HG03571 (cell line): ENCODE data around the gene KLK13.
A peak's percentile ranks its signal among the peaks of the same experiment; 100 is the strongest.

Source experiments
- ATAC-seq: cut with Tn5 transposase; IDR thresholded peaks from one replicate; pipeline ENCODE4 v1.9.1; 2021; ENCODE audit not compliant: unreplicated experiment

KLK13 gene

GRCh38 chr19:51064534-51065220, at the start of gene KLK13:
TSS of gene KLK13 (minus strand) at chr19:51065092. CDS start at chr19:51065067, 25 bp downstream.
- ATAC-seq = no peak

- no peak for ATAC-seq
These were observed 49.3 kb upstream of the KLK13 start for GRCh38 chr19:51114087-51114729.

DNA sequence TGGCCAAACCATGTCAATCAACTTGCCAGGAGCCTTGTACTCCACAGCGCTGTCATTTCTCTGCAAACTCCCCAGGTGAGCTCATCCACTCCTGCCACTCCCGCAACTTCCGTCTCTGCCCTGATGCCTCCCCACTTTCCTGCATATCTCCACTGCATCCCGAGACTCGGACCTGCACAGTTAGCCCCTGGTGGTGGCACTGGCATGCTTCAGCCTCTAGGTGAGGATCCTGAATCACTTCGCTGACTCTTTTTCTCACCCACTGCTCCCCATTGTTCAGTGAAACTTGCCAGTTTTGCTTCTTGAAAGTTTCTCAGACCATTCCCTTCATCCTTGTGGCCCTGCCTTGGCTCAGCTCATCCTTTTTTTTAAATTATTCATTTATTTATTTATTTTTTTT, 46.7 kb upstream of the KLK13 start:
- no peak for ATAC-seq

DNA sequence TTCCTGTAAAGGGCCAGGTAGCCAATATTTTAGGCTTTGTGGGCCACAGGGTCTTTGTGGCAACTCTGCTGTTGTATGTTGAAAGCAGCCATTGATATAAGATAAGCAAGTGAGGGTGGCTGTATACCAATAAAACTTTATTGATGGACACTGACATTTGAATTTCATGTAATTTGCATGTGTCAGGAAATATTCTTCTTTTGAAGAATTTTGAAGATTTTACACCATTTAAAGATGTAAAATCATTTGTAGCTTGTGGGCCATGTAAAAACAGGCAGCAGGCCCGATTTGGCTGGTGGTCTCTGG, 45.7 kb upstream of the KLK13 start:
- ATAC-seq = no peak

- peak; percentile 11 for ATAC-seq
These were observed 43.9 kb upstream of the KLK13 start for GRCh38 chr19:51108805-51109146.

- peak; percentile 91 for ATAC-seq
These were observed 43.3 kb upstream of the KLK13 start, which contains the start of gene CTU1 for GRCh38 chr19:51108066-51108804. TSS of gene CTU1 (minus strand) at chr19:51108409. CDS start at chr19:51104569, 3,840 bp downstream.

DNA sequence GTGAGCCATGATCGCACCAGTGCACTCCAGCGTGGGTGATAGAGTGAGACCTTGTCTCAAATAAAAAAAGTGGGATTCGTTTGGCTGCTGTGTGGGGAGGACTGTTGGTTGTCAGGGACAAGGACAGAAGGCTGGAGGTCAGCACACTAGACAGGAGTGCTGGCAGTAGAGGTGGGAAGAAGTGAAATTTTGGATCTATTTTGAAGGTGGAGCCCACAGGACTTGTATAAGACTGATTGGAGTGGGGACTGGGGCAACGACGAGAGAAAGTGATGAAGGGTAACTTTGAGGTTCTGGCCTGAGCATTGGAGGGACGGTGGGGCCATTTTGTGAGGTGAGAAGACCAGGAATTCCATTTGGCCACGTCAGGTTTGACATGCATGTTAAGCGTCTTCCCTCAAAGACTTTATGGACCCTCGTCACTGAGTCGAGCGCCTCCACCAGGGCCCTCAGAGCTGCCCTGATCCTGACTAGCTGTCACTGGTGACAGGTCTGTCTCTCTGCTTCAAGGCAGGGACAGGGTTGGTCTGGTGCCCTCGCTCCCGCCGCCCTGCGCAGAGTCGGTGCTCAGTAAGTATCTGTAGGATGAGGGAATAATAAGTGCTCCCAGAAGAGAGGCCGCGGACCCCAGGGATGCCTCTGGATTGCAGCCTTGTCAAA, 42.6 kb upstream of the KLK13 start:
- ATAC-seq = no peak

DNA sequence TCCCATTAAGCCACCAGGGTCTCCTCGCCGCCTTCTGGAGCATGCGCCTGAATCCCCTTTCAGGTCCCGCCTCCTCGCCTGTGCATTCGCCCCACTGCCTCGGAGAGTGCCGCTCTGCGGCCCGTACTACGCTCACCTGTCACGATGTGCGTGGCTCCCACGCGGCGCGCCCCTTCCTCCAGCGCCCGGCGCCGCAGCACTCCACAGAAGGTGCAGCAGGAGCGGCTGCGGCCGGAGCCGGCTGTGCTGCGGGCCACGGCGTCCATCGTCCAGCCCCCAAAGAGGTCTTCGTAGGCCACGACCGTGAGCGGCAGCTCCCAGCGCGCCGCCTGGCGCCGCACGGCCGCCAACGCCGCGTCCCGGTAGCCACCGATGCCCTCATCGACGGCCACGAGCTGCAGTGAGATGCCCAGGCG, 39.0 kb upstream of the KLK13 start:
- no peak for ATAC-seq

GRCh38 chr19:51102991-51103390, 38.1 kb upstream of the KLK13 start:
- ATAC-seq = no peak

- ATAC-seq = no peak
These were observed 36.4 kb upstream of the KLK13 start for GRCh38 chr19:51101171-51101865.

- no peak for ATAC-seq
These were observed 35.7 kb upstream of the KLK13 start for GRCh38 chr19:51100601-51101000.

DNA sequence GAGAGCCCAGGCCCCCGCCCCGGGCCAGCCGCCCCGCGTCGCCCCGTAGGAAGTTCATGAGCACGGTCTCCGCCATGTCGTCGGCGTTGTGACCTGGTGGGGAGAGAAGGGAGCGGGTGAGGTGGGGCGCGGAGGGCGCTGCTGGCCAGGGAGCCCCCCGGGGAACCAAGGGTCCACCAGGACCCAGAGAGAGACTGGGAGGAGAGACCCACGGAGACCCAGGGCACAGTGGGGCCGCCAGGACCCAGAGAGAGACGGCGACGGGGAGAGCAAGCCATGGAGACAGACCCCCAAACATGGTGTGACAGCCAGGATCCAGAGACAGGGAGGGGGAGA, 34.1 kb upstream of the KLK13 start:
- no peak for ATAC-seq

- ATAC-seq = no peak
These were observed 33.6 kb upstream of the KLK13 start for GRCh38 chr19:51098365-51099046.

DNA sequence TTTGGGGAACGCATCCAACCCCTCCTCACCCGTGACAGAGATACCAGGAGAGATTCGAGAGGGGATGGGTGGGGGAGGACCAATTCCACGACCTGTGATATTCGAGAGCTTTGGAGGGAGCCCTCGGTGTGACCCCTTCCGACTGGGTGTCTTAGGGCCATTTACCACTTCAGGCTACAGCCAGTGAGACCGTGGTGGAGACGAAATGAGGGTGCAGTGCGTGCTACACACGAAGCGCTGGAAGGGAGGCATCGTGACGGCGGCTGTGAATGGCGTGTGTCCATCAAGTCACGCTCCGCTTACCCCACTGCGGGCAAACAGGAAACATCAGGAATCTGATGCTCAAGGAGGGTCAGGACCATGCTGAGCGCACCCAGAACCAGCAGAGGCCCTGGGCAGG, 32.9 kb upstream of the KLK13 start:
- no peak for ATAC-seq

DNA sequence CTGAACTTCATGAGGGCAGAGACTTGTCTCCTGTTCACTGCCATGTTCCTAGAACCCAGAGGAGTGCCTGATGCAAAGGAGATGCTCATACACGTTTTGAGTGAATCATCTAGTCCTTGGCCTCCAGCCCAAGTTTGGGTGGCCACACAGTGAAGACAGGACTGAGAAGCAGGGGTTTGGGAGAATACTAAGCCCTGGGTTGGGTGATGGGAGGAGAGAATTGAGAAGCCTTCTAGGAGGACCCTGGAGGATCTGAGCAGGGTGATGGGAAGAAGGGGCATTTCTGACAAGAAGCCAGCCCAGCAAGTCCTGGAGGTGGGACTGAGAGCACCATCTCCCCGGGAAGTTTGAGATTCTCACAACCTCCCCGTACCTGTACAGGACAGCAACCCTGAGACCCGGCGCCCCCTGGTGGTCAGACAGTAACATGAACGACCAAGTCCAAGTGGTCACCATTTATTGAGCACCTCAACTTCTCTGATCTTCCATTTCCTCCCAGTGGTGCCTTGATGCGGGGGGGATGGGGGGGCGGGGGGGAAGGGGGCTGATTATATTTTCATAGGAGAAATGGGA, 32.4 kb upstream of the KLK13 start:
- no peak for ATAC-seq

- no peak for ATAC-seq
These were observed 31.7 kb upstream of the KLK13 start for GRCh38 chr19:51096473-51097165.

DNA sequence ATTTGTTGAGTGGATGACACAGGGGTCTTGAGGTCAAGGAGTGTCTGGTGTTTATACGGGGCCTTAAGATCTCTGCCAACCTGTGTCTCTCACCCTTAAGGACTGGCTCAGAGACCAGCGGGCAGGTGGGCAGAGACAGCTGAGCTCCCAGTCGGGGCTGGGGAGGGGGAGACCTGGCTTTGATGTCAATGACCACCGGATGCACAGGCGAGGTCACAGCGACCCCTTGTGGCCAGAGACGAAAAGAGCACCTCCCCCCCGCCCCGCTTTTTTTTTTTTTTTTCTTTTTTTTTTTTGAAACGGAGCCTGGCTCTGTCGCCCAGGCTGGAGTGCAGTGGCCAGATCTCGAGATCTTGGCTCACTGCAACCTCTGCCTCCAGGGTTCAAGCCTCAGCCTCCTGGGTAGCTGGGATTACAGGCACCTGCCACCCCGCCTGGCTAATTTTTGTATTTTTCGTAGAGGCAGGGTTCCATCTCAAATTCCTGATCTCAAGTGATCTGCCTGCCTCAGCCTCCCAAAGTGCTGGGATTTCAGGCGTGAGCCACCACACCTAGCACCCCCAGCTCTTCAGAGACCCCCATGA, 29.9 kb upstream of the KLK13 start:
- no peak for ATAC-seq

GRCh38 chr19:51093510-51094345, 28.8 kb upstream of the KLK13 start:
- ATAC-seq = no peak

GRCh38 chr19:51093101-51093500, 28.2 kb upstream of the KLK13 start:
- ATAC-seq = no peak
